Brain pericyte (primary cell): ENCODE measurements around the gene TSPYL6.

Experiments used
- DNase-seq: peaks from one replicate; pipeline ENCODE4 v3.0.0-alpha.2; 2012; ENCODE audit warnings: low read depth, low spot score

The TSPYL6 gene

GRCh38 chr2:54258166-54258565 is 2.1 kb upstream of the TSPYL6 start:
- DNase-seq, result no peak

- no peak for DNase-seq
Observed at GRCh38 chr2:54255230-54256090, 569 bp downstream of the TSPYL6 start.

GRCh38 chr2:54254180-54254579 is 1.8 kb downstream of the TSPYL6 start:
- no peak for DNase-seq

GRCh38 chr2:54249629-54250028 is 6.4 kb downstream of the TSPYL6 start:
- DNase-seq, result no peak

GRCh38 chr2:54247115-54247514 is 8.9 kb downstream of the TSPYL6 start:
- no peak for DNase-seq

- no peak for DNase-seq
Observed at GRCh38 chr2:54240515-54241469, 15.2 kb downstream of the TSPYL6 start.

- DNase-seq, result peak; percentile 90
Observed at GRCh38 chr2:54239427-54239826, 16.6 kb downstream of the TSPYL6 start.

- no peak for DNase-seq
Observed at GRCh38 chr2:54237428-54237827, 18.6 kb downstream of the TSPYL6 start.

- no peak for DNase-seq
Observed at GRCh38 chr2:54233832-54234649, 22.0 kb downstream of the TSPYL6 start.

- no peak for DNase-seq
Observed at GRCh38 chr2:54228945-54229344, 27.1 kb downstream of the TSPYL6 start.

- DNase-seq, result no peak
Observed at GRCh38 chr2:54227798-54228197, 28.2 kb downstream of the TSPYL6 start.

- DNase-seq, result no peak
Observed at GRCh38 chr2:54226260-54226659, 29.8 kb downstream of the TSPYL6 start.

GRCh38 chr2:54224997-54225396 is 31.0 kb downstream of the TSPYL6 start:
- no peak for DNase-seq

GRCh38 chr2:54213082-54213481 is 42.9 kb downstream of the TSPYL6 start:
- DNase-seq, result no peak

- no peak for DNase-seq
Observed at GRCh38 chr2:54212456-54212855, 43.6 kb downstream of the TSPYL6 start.

GRCh38 chr2:54209379-54209778 is 46.6 kb downstream of the TSPYL6 start:
- DNase-seq, result no peak

GRCh38 chr2:54208364-54209240 is 47.4 kb downstream of the TSPYL6 start:
- DNase-seq, result no peak

GRCh38 chr2:54207666-54208195 is 48.3 kb downstream of the TSPYL6 start:
- no peak for DNase-seq

- DNase-seq, result no peak
Observed at GRCh38 chr2:54206596-54206995, 49.4 kb downstream of the TSPYL6 start.

GRCh38 chr2:54204476-54204875 is 51.6 kb downstream of the TSPYL6 start:
- DNase-seq, result no peak
